Measurements from ENCODE around the gene DENND6A. TPM values are rescaled to one million over a fixed set of nuclear protein-coding genes. Genes with fewer than 3 reads are reported as not detected.

Gene DENND6A
- total and polyA plus RNA-seq, 2 of the 8 experiments (the other 6 are each of a cell fraction or from before 2014, with no cell fraction given), result 7.8 to 14.8 TPM

DNA sequence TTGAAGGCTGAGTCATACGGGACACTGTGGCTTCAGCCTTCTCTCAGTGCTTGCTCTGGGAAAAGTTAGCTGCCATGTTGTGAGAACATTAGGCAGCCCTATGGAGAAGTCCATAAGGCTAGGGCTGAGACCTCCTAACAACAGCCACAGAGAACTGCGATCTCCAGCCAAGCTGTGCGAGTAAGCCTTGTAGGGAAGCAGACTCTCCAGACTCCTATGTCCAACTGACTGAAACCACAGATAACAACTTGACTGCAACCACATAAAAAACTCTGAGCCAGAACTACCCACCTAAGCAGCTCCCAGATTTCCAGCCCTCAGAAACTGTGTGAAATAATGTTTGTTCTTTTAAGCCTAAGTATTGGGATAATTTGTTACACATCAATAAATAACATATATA, 40.7 kb downstream of the DENND6A start:
- POLR2A ChIA-PET (ENCODE audit: partially characterized antibody), result interaction anchor here (1.2 kb wide), 1 partner anchor 19 kb away, joined by 3 read pairs; no protein-coding TSS in a partner anchor
- FAIRE-seq, result no peak
- H3K14ac ChIP-seq (ENCODE audit: insufficient read length), result no peak overlapping the region

More for the DNA sequence above, 40.7 kb downstream of the DENND6A start:
- H3K27me3 ChIP-seq (replicated peaks in 1 of 4; ENCODE audit: control insufficient read depth in 3 of 4, extremely low read depth in 1 of 4, insufficient read depth in 3 of 4, low read length in 3 of 4), result no peaks in the 10 kb centered on the region
- DNase-seq (ENCODE audit: low read depth in 1 of 2, low spot score in 2 of 2), result no peak
- H3K23me2 ChIP-seq (ENCODE audit: low read depth, low read length), result no peaks in the 10 kb centered on the region; the same call in 1 of the 2 replicates
- H2BK120ac ChIP-seq (replicated peaks; ENCODE audit: low read depth, low read length), result no peak overlapping the region
- no peaks in the 10 kb centered on the region for H3K9me3 ChIP-seq (ENCODE audit: insufficient read depth in 2 of 2, low read depth in 1 of 2, low read length in 1 of 2)
- no peak overlapping the region for H4K91ac ChIP-seq (replicated peaks; ENCODE audit: insufficient read length, low read length)
- no peak overlapping the region for H3K4me3 ChIP-seq (ENCODE audit: extremely low read depth in 1 of 4, insufficient read depth in 2 of 4, low read depth in 3 of 4, low read length in 4 of 4)
- no peaks in the 10 kb centered on the region for H3K79me1 ChIP-seq (ENCODE audit: low read depth, low read length)
- no peak overlapping the region for H2AK5ac ChIP-seq (ENCODE audit: low read depth, low read length)
- no peak overlapping the region for H2BK15ac ChIP-seq (ENCODE audit: low read length)
- H3K56ac ChIP-seq (replicated peaks; ENCODE audit: insufficient read length, low read depth, low read length), result no peak overlapping the region
- H4K8ac ChIP-seq (ENCODE audit: extremely low read depth, insufficient read depth, low read length), result no peak overlapping the region
- H3K23ac ChIP-seq (ENCODE audit: insufficient read length), result no peak overlapping the region
- H3K4ac ChIP-seq (replicated peaks; ENCODE audit: insufficient read length, low read depth, low read length), result no peak overlapping the region
- H3K4me1 ChIP-seq (replicated peaks in 1 of 4; ENCODE audit: control insufficient read depth in 3 of 4, insufficient read depth in 4 of 4, low read length in 3 of 4), result no peaks in the 10 kb centered on the region
- peaks cover 0 to 8% (median 0%) of the 10 kb centered on the region in 4 experiments; a peak in 3 of 8 replicates for H3K36me3 ChIP-seq (ENCODE audit: control insufficient read depth in 2 of 4, insufficient read depth in 4 of 4, low read length in 3 of 4)
- no peak overlapping the region for H2BK12ac ChIP-seq (ENCODE audit: low read depth, low read length)
- H2BK5ac ChIP-seq (ENCODE audit: low read depth, low read length), result no peak overlapping the region
- H3K18ac ChIP-seq (ENCODE audit: extremely low read depth, low read length), result no peak overlapping the region
- no peak overlapping the region for H4K5ac ChIP-seq (ENCODE audit: insufficient read length, low read depth, low read length)
- 100% methylated on average over 3 of the region's 3 CpGs; no CpG with 5 or more reads in 1 of the 2 experiments for WGBS, 2 experiments (ENCODE audit: extremely low coverage in 1 of 2, insufficient coverage in 1 of 2, insufficient read length in 1 of 2, insufficient replicate concordance in 2 of 2, low coverage in 1 of 2, low lambda C conversion rate in 2 of 2, missing lambda C conversion rate in 1 of 2)
- CTCF ChIA-PET (ENCODE audit: partially characterized antibody), result interaction anchor here (0.6 kb wide), 1 partner anchor 204 kb away, joined by 3 read pairs; no protein-coding TSS in a partner anchor
- H3K4me2 ChIP-seq (ENCODE audit: insufficient read depth in 1 of 2, low read depth in 2 of 2, low read length in 2 of 2), result no peak overlapping the region
- no peak overlapping the region for H2AFZ ChIP-seq (ENCODE audit: low read length)
- H4K20me1 ChIP-seq (replicated peaks in 1 of 2; ENCODE audit: control insufficient read depth in 1 of 2, insufficient read depth in 2 of 2, low read length in 2 of 2), result no peaks in the 10 kb centered on the region
- H2BK20ac ChIP-seq (ENCODE audit: low read length), result no peak overlapping the region
- no peak overlapping the region for H3K9ac ChIP-seq (replicated peaks in 1 of 4; ENCODE audit: extremely low read depth in 1 of 4, low read depth in 3 of 4, low read length in 3 of 4)
- no peaks in the 10 kb centered on the region for H3K79me2 ChIP-seq (ENCODE audit: control insufficient read depth in 1 of 2, insufficient read depth in 2 of 2, low read length in 2 of 2)
- H3K27ac ChIP-seq (ENCODE audit: low read depth, low read length), result no peak overlapping the region
- no peak for TF ChIP-seq SP2 (IDR thresholded peaks at IDR 0.05; ENCODE audit: low read length)
